Liver (tissue), 3 donors: ENCODE results near the gene STAG3.

Experiments used
- EGR1 ChIP-seq, 2 donors: IDR thresholded peaks; 2 replicates each; pipeline ENCODE4 v1.6.1; 2016 to 2018; ENCODE audit warnings: antibody characterized with exemption in 2 of 2, low read depth in 2 of 2
- JUND ChIP-seq, 2 donors: IDR thresholded peaks; 2 replicates each; pipeline ENCODE4 v1.6.1; 2016; ENCODE audit warnings: antibody characterized with exemption in 2 of 2
- RAD21 ChIP-seq, 2 donors: IDR thresholded peaks; 2 replicates each; pipeline ENCODE4 v1.6.1; 2016; ENCODE audit warnings: antibody characterized with exemption in 2 of 2, mild to moderate bottlenecking in 2 of 2
- RXRA ChIP-seq, 2 donors: IDR thresholded peaks; 2 replicates each; pipeline ENCODE4 v1.6.1; 2017 to 2018; ENCODE audit warnings: antibody characterized with exemption in 2 of 2, mild to moderate bottlenecking in 1 of 2
- SP1 ChIP-seq: IDR thresholded peaks from 2 replicates; pipeline ENCODE4 v1.6.1; 2018; ENCODE audit warnings: antibody characterized with exemption, mild to moderate bottlenecking
- TF ChIP-seq, protein P1 (sequence below): fragments of 150-350 bp; IDR thresholded peaks from 2 replicates; pipeline ENCODE4 v1.5.1; 2017; ENCODE audit warnings: improper control_type of control experiment, low read depth, low read length; ENCODE audit not compliant: missing input control
- TF ChIP-seq, protein P2 (sequence below): IDR thresholded peaks from 2 replicates; pipeline ENCODE4 v1.6.1; 2016; ENCODE audit warnings: antibody characterized with exemption
- TF ChIP-seq, protein P3 (sequence below): IDR thresholded peaks from 2 replicates; pipeline ENCODE4 v1.6.1; 2016; ENCODE audit warnings: antibody characterized with exemption, mild to moderate bottlenecking
- TF ChIP-seq, protein P4 (sequence below): IDR thresholded peaks from 2 replicates; pipeline ENCODE4 v1.6.1; 2016; ENCODE audit warnings: antibody characterized with exemption
- donor health status: healthy.
- donor health status: healthy.

DNA sequence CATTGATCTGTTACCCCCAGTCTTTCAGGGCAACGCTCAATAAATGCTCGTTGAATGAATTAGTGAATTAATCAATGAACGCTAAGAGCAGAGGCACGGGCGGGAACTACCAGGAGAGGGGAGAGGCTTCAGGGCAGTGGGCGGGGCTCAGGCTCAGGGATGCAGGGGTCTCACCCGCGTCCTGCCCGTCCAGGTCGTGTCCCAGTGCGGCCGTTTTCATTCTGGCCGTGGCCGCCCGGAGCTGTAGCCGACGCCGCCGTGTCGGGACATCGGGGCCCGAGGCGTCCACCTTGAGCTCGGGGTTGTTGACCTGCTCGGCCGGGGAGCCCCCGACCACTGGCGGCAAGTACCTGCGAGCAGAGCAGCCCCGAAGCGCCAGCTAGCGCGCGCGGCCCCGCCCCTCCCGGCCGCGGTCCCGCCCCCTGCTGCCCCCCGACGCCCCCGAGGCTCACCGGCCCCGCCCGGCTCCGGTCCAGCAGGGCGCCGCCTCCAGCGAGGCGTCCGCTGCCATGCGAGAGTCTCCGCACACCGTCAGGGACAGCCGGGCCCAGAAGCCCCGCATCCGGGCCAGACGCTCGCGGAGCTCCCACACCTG, 6.5 kb upstream of the STAG3 start:
- TF ChIP-seq, protein P1, sequence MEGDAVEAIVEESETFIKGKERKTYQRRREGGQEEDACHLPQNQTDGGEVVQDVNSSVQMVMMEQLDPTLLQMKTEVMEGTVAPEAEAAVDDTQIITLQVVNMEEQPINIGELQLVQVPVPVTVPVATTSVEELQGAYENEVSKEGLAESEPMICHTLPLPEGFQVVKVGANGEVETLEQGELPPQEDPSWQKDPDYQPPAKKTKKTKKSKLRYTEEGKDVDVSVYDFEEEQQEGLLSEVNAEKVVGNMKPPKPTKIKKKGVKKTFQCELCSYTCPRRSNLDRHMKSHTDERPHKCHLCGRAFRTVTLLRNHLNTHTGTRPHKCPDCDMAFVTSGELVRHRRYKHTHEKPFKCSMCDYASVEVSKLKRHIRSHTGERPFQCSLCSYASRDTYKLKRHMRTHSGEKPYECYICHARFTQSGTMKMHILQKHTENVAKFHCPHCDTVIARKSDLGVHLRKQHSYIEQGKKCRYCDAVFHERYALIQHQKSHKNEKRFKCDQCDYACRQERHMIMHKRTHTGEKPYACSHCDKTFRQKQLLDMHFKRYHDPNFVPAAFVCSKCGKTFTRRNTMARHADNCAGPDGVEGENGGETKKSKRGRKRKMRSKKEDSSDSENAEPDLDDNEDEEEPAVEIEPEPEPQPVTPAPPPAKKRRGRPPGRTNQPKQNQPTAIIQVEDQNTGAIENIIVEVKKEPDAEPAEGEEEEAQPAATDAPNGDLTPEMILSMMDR = no peak
- TF ChIP-seq, protein P2, sequence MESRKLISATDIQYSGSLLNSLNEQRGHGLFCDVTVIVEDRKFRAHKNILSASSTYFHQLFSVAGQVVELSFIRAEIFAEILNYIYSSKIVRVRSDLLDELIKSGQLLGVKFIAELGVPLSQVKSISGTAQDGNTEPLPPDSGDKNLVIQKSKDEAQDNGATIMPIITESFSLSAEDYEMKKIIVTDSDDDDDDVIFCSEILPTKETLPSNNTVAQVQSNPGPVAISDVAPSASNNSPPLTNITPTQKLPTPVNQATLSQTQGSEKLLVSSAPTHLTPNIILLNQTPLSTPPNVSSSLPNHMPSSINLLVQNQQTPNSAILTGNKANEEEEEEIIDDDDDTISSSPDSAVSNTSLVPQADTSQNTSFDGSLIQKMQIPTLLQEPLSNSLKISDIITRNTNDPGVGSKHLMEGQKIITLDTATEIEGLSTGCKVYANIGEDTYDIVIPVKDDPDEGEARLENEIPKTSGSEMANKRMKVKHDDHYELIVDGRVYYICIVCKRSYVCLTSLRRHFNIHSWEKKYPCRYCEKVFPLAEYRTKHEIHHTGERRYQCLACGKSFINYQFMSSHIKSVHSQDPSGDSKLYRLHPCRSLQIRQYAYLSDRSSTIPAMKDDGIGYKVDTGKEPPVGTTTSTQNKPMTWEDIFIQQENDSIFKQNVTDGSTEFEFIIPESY = no peak
- TF ChIP-seq, protein P3, sequence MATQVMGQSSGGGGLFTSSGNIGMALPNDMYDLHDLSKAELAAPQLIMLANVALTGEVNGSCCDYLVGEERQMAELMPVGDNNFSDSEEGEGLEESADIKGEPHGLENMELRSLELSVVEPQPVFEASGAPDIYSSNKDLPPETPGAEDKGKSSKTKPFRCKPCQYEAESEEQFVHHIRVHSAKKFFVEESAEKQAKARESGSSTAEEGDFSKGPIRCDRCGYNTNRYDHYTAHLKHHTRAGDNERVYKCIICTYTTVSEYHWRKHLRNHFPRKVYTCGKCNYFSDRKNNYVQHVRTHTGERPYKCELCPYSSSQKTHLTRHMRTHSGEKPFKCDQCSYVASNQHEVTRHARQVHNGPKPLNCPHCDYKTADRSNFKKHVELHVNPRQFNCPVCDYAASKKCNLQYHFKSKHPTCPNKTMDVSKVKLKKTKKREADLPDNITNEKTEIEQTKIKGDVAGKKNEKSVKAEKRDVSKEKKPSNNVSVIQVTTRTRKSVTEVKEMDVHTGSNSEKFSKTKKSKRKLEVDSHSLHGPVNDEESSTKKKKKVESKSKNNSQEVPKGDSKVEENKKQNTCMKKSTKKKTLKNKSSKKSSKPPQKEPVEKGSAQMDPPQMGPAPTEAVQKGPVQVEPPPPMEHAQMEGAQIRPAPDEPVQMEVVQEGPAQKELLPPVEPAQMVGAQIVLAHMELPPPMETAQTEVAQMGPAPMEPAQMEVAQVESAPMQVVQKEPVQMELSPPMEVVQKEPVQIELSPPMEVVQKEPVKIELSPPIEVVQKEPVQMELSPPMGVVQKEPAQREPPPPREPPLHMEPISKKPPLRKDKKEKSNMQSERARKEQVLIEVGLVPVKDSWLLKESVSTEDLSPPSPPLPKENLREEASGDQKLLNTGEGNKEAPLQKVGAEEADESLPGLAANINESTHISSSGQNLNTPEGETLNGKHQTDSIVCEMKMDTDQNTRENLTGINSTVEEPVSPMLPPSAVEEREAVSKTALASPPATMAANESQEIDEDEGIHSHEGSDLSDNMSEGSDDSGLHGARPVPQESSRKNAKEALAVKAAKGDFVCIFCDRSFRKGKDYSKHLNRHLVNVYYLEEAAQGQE = no peak
- no peak for TF ChIP-seq RAD21 (IDR thresholded peaks at IDR 0.05)
- TF ChIP-seq RXRA (IDR thresholded peaks at IDR 0.05) = no peak
- TF ChIP-seq EGR1 (IDR thresholded peaks at IDR 0.05; ENCODE audit: low read depth in 2 of 2) = no peak
- TF ChIP-seq, protein P4, sequence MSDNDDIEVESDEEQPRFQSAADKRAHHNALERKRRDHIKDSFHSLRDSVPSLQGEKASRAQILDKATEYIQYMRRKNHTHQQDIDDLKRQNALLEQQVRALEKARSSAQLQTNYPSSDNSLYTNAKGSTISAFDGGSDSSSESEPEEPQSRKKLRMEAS = no peak
- no peak for TF ChIP-seq SP1
- no peak for TF ChIP-seq JUND (IDR thresholded peaks at IDR 0.05)
